ENCODE data around the gene ARHGAP15. TPM values are rescaled to one million over a fixed set of nuclear protein-coding genes. Genes with fewer than 3 reads are reported as not detected.

ARHGAP15 gene
- total and polyA plus RNA-seq, 2 experiments from 2014 or later, result 0.26 TPM; not detected in 1

GRCh38 chr2:143768991-143769390, 639.8 kb downstream of the ARHGAP15 start:
- Mint-ChIP-seq H3K27me3 (ENCODE audit: insufficient read depth, low read depth, poor library complexity) (no peaks in the 10 kb centered on the region), H3K4me1 (peaks cover 11% of the 10 kb centered on the region), H3K36me3 (ENCODE audit: low read depth) (no peaks in the 10 kb centered on the region), H3K27ac (no peak overlapping the region), H3K4me3 (no peak overlapping the region), H3K9me3 (no peaks in the 10 kb centered on the region)
- H3K27ac ChIP-seq (ENCODE audit: low read depth), result no peak overlapping the region
- H3F3A ChIP-seq (replicated peaks; ENCODE audit: low read depth), result no peaks in the 10 kb centered on the region
- no peaks in the 10 kb centered on the region for H4K20me1 ChIP-seq (replicated peaks; ENCODE audit: insufficient read depth)
- no peak overlapping the region for H2AFZ ChIP-seq
- no peaks in the 10 kb centered on the region for H3K36me3 ChIP-seq (ENCODE audit: insufficient read depth)
- TF ChIP-seq REST (IDR thresholded peaks at IDR 0.05; ENCODE audit: unreplicated experiment) (no peak), ZNF462 (CRISPR knock-in tag; IDR thresholded peaks at IDR 0.05) (no peak), ZNF331 (CRISPR knock-in tag; IDR thresholded peaks at IDR 0.05; ENCODE audit: low read depth) (no peak), ETS1 (IDR thresholded peaks at IDR 0.05) (no peak), JUNB (IDR thresholded peaks at IDR 0.05; ENCODE audit: unreplicated experiment) (no peak), POLR2AphosphoS5 (IDR thresholded peaks at IDR 0.05; ENCODE audit: low read depth) (no peak), NANOG (IDR thresholded peaks at IDR 0.05; ENCODE audit: borderline replicate concordance) (no peak), STAT1 (IDR thresholded peaks at IDR 0.05; ENCODE audit: unreplicated experiment) (no peak), ZNF114 (CRISPR knock-in tag; IDR thresholded peaks at IDR 0.05) (no peak)
- DNase-seq (ENCODE audit: low spot score) (no peak), ATAC-seq (no peak)
- H3K4me1 ChIP-seq (ENCODE audit: insufficient read depth), result no peaks in the 10 kb centered on the region; the same call in 1 of the 2 replicates
- no peak overlapping the region for H3K4me2 ChIP-seq
- no peaks in the 10 kb centered on the region for H3K79me2 ChIP-seq (replicated peaks; ENCODE audit: insufficient read depth)
- H3K4me3 ChIP-seq, result no peak overlapping the region
- no peaks in the 10 kb centered on the region; the same call in none of the 2 replicates for H3K9me2 ChIP-seq (ENCODE audit: insufficient read depth)
- H3K27me3 ChIP-seq (ENCODE audit: insufficient read depth), result no peaks in the 10 kb centered on the region

Data from GM23338 (cell line).